ENCODE results near the gene ERP27.

Gene ERP27

GRCh38 chr12:14981049-14981448 is 42.7 kb upstream of the ERP27 start:
- H3K27ac ChIP-seq, result no peak overlapping the region

DNA sequence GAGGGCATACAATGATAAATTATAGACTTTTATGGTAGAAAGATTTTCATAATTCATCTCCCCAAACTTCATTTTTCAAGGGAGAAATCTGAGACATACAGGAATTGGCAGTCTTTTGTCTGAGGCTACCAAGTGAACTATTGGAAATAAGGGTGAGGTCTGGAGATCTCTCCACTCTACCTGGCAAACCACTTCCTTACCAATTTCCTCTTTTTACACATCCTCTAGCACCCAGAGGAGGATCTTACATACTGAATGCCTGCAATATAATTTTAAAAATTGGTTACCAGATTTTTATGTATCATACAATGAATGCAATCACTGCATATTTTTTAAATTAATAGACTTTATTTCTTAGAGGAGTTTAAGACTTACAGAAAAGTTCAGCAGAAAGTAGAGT is 41.1 kb upstream of the ERP27 start:
- no peak overlapping the region for H3K27ac ChIP-seq
- TF ChIP-seq, protein P1, sequence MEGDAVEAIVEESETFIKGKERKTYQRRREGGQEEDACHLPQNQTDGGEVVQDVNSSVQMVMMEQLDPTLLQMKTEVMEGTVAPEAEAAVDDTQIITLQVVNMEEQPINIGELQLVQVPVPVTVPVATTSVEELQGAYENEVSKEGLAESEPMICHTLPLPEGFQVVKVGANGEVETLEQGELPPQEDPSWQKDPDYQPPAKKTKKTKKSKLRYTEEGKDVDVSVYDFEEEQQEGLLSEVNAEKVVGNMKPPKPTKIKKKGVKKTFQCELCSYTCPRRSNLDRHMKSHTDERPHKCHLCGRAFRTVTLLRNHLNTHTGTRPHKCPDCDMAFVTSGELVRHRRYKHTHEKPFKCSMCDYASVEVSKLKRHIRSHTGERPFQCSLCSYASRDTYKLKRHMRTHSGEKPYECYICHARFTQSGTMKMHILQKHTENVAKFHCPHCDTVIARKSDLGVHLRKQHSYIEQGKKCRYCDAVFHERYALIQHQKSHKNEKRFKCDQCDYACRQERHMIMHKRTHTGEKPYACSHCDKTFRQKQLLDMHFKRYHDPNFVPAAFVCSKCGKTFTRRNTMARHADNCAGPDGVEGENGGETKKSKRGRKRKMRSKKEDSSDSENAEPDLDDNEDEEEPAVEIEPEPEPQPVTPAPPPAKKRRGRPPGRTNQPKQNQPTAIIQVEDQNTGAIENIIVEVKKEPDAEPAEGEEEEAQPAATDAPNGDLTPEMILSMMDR (conservative IDR thresholded peaks at IDR 0.05), result no peak

More at GRCh38 chr12:14981049-14981448, 42.7 kb upstream of the ERP27 start:
- TF ChIP-seq, protein P1 (conservative IDR thresholded peaks at IDR 0.05), result no peak

DNA sequence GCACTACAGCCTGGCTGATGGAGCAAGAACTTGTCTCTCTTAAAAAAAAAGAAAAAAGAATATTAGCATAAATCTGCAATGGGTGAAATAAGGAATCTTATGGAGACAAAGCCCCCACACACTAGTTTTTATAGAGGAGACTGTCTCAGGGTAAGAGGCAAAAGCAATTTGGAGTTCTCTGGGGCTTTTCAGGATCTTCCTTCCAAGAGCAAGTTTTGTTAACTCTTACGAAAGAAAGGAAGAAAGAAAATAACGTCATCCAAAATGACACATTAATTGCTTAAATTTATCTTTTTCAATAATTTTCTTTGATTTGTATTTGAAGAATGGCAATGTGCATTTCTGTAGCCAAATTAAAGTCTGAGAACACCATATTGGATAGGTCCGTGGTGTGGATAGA is 38.3 kb upstream of the ERP27 start:
- no peak overlapping the region for H3K27ac ChIP-seq
- TF ChIP-seq, protein P1 (conservative IDR thresholded peaks at IDR 0.05), result no peak

DNA sequence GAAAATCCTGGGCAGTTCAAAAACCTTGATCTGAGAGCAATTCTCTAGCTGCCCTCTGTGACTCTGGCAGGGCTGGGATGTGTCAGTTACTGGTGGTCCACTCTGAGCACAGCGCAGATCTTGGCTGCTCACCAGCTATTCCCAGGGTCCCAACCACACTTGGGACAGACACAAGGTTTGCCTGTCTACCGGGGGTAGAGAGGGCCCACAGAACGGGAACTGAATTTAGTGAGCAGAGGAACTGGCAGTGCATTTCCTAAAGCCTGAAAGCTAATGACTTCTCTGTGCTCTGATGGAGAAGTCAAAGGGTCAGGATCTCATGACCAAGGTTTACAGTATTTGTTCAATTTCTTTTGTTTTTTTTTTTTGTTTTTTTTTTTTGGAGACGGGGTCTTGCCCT is 37.1 kb upstream of the ERP27 start:
- TF ChIP-seq, protein P1 (conservative IDR thresholded peaks at IDR 0.05), result no peak
- no peak overlapping the region for H3K27ac ChIP-seq

- no peak overlapping the region for H3K27ac ChIP-seq
- TF ChIP-seq, protein P1 (conservative IDR thresholded peaks at IDR 0.05), result no peak
Measured at GRCh38 chr12:14974633-14975032, 36.3 kb upstream of the ERP27 start.

GRCh38 chr12:14972816-14973215 is 34.5 kb upstream of the ERP27 start, which contains the start of gene PDE6H:
TSS of gene PDE6H (plus strand) at chr12:14973042. CDS start at chr12:14978013, 4,971 bp downstream.
- TF ChIP-seq, protein P1 (conservative IDR thresholded peaks at IDR 0.05), result no peak
- H3K27ac ChIP-seq, result no peak within 1 kb of the TSS

- TF ChIP-seq, protein P1 (conservative IDR thresholded peaks at IDR 0.05), result no peak
- H3K27ac ChIP-seq, result no peak overlapping the region
Measured at GRCh38 chr12:14970473-14970872, 32.1 kb upstream of the ERP27 start.
